CD14-positive monocyte (primary cell): ENCODE data around the gene PDLIM5. TPM values are rescaled to one million over a fixed set of nuclear protein-coding genes. Genes with fewer than 3 reads are reported as not detected.

Experiments used
- DNase-seq, 3 donors: peaks; one replicate each; pipeline ENCODE4 v3.0.0-alpha.2; 2011 to 2022
- H2AFZ ChIP-seq: 2 replicates; pipeline ENCODE4 v1.6.0; 2012; ENCODE audit warnings: mild to moderate bottlenecking, low read depth, low read length, inconsistent platforms; ENCODE audit not compliant: insufficient read depth, poor library complexity, severe bottlenecking
- H3K27ac ChIP-seq, 2 donors: 1 replicate in 1 of 2; 2 replicates in 1 of 2; pipeline ENCODE4 v1.5.1; 2012 to 2013; ENCODE audit warnings: low read length in 2 of 2, control low read depth in 1 of 2, inconsistent platforms in 1 of 2, low read depth in 1 of 2, mild to moderate bottlenecking in 1 of 2
- H3K27me3 ChIP-seq, 2 donors: one replicate each; pipeline versions ENCODE4 v1.6.0 to v1.6.1; 2011 to 2013; ENCODE audit warnings: low read length in 2 of 2; ENCODE audit not compliant: control insufficient read depth in 2 of 2, insufficient read depth in 2 of 2
- H3K36me3 ChIP-seq, 2 donors: replicated peaks in 1 of 2; 1 replicate in 1 of 2; 2 replicates in 1 of 2; pipeline versions ENCODE4 v1.5.1 to v1.6.1; 2012 to 2013; ENCODE audit warnings: low read length in 2 of 2, control low read depth in 1 of 2, inconsistent platforms in 1 of 2, mild to moderate bottlenecking in 1 of 2; ENCODE audit not compliant: insufficient read depth in 2 of 2, control insufficient read depth in 1 of 2
- H3K4me1 ChIP-seq, 2 donors: 1 replicate in 1 of 2; 2 replicates in 1 of 2; pipeline versions ENCODE4 v1.5.1 to v1.6.1; 2012 to 2013; ENCODE audit warnings: low read length in 2 of 2, control low read depth in 1 of 2, inconsistent platforms in 1 of 2, mild to moderate bottlenecking in 1 of 2, moderate library complexity in 1 of 2; ENCODE audit not compliant: insufficient read depth in 2 of 2, control insufficient read depth in 1 of 2
- H3K4me2 ChIP-seq: replicated peaks from 2 replicates; pipeline ENCODE3; 2012; ENCODE audit warnings: low read length, moderate library complexity, mild to moderate bottlenecking; ENCODE audit not compliant: poor library complexity, severe bottlenecking; ENCODE audit errors: extremely low read depth
- H3K4me3 ChIP-seq, 3 experiments: fragments of 200-600 bp in 1 of 3; sonication (generic) in 1 of 3; replicated peaks in 1 of 3; 1 replicate in 2 of 3; 2 replicates in 1 of 3; pipeline ENCODE4 v1.5.1; 2011 to 2013; ENCODE audit warnings: low read length in 3 of 3, mild to moderate bottlenecking in 3 of 3, control low read depth in 2 of 3, low read depth in 2 of 3, inconsistent platforms in 1 of 3, moderate library complexity in 1 of 3
- H3K79me2 ChIP-seq: 2 replicates; pipeline ENCODE4 v1.6.0; 2012; ENCODE audit warnings: mild to moderate bottlenecking, control low read depth, inconsistent platforms, low read length, moderate library complexity; ENCODE audit not compliant: insufficient read depth
- H3K9ac ChIP-seq: 2 replicates; pipeline ENCODE4 v1.6.0; 2017; ENCODE audit warnings: low read length, mild to moderate bottlenecking; ENCODE audit not compliant: insufficient read depth, poor library complexity, severe bottlenecking
- H3K9me3 ChIP-seq, 2 donors: replicated peaks in 1 of 2; 1 replicate in 1 of 2; 2 replicates in 1 of 2; pipeline versions ENCODE4 v1.5.1 to v1.6.1; 2012 to 2013; ENCODE audit warnings: low read length in 2 of 2, control low read depth in 1 of 2; ENCODE audit not compliant: control insufficient read depth in 1 of 2, insufficient read depth in 1 of 2
- H4K20me1 ChIP-seq: 2 replicates; pipeline ENCODE4 v1.6.0; 2012; ENCODE audit warnings: mild to moderate bottlenecking, low read length, control low read depth, moderate library complexity; ENCODE audit not compliant: insufficient read depth
- H3K27ac Mint-ChIP-seq, 7 donors: one replicate each; pipeline ENCODE4 v1.8.0; 2020; ENCODE audit warnings: mild to moderate bottlenecking in 7 of 7, mixed read lengths in 7 of 7, moderate library complexity in 6 of 7, inconsistent platforms in 2 of 7
- H3K27me3 Mint-ChIP-seq, 3 donors: one replicate each; pipeline ENCODE4 v1.8.0; 2021 to 2022; ENCODE audit warnings: low read depth in 3 of 3, mild to moderate bottlenecking in 3 of 3, mixed read lengths in 3 of 3, moderate library complexity in 3 of 3, inconsistent platforms in 1 of 3
- H3K36me3 Mint-ChIP-seq, 2 donors: one replicate each; pipeline ENCODE4 v1.8.0; 2020; ENCODE audit warnings: mixed read lengths in 2 of 2, inconsistent platforms in 1 of 2, mild to moderate bottlenecking in 1 of 2
- H3K4me1 Mint-ChIP-seq: one replicate; pipeline ENCODE4 v1.8.0; 2020; ENCODE audit warnings: mild to moderate bottlenecking, mixed read lengths
- H3K4me3 Mint-ChIP-seq, 2 donors: one replicate each; pipeline ENCODE4 v1.8.0; 2020; ENCODE audit warnings: mild to moderate bottlenecking in 2 of 2, mixed read lengths in 2 of 2, moderate library complexity in 1 of 2
- H3K9me3 Mint-ChIP-seq, 7 donors: one replicate each; pipeline ENCODE4 v1.8.0; 2020 to 2022; ENCODE audit warnings: mixed read lengths in 7 of 7, mild to moderate bottlenecking in 6 of 7, moderate library complexity in 6 of 7, inconsistent platforms in 2 of 7
- WGBS: methylation state at CpG from one replicate; pipeline ENCODE4 v1.1.5; 2013; ENCODE audit warnings: missing lambda C conversion rate; ENCODE audit not compliant: insufficient coverage; 5-methylcytosine and 5-hydroxymethylcytosine counted together
- intact Hi-C, 2 donors: fragments of 100-400 bp; cut with micrococcal nuclease; formaldehyde crosslinking; loops; one replicate each; pipeline versions ENCODE4 v1.15.0 to v1.15.1; 2023
- polyA plus RNA-seq, 3 donors: library from polyadenylated mRNA; depleted of rRNA in 1 of 3; unstranded in 2 of 3; stranded (reverse) in 1 of 3; fragments of 300-500 nt in 2 of 3; fragments of >200 nt in 1 of 3; fragmentation: Illumina TruSeq in 2 of 3; gene quantifications; 1 replicate in 2 of 3; 2 replicates in 1 of 3; pipeline ENCODE4 v1.2.3, GENCODE V29; 2012 to 2021
- TF ChIP-seq, protein P1 (sequence below): fragments of 200-600 bp; IDR thresholded peaks from one replicate; pipeline ENCODE4 v1.8.0; 2022; ENCODE audit warnings: antibody characterized with exemption, mild to moderate bottlenecking

The PDLIM5 gene
- polyA plus RNA-seq, 3 donors = 75.3 to 105 (median 80.9) TPM

GRCh38 chr4:94516999-94517398, 65.3 kb downstream of the PDLIM5 start:
- H3K4me1 ChIP-seq = peaks cover 28 to 35% of the 10 kb centered on the region in 2 donors
- H3K4me3 ChIP-seq = no peak overlapping the region
- no peaks in the 10 kb centered on the region for H3K9me3 ChIP-seq
- no peak overlapping the region for H2AFZ ChIP-seq
- H3K4me3 Mint-ChIP-seq = no peak overlapping the region
- peaks cover 33% of the 10 kb centered on the region for H3K4me1 Mint-ChIP-seq
- no peaks in the 10 kb centered on the region for H3K79me2 ChIP-seq
- 100% methylated on average over 1 of the region's 5 CpGs for WGBS
- no peak overlapping the region for H3K9ac ChIP-seq
- peaks cover 76% of the 10 kb centered on the region for H4K20me1 ChIP-seq
- H3K27ac ChIP-seq = no peak overlapping the region
- H3K4me2 ChIP-seq = no peak overlapping the region
- no peaks in the 10 kb centered on the region for H3K27me3 ChIP-seq
- H3K27ac Mint-ChIP-seq = no peak overlapping the region
- peaks cover 4% of the 10 kb centered on the region in 2 donors for H3K36me3 Mint-ChIP-seq
- intact Hi-C loops = no loop called here
- H3K27me3 Mint-ChIP-seq = no peaks in the 10 kb centered on the region
- no peak for DNase-seq
- H3K36me3 ChIP-seq = no peaks in the 10 kb centered on the region
- TF ChIP-seq, protein P1, sequence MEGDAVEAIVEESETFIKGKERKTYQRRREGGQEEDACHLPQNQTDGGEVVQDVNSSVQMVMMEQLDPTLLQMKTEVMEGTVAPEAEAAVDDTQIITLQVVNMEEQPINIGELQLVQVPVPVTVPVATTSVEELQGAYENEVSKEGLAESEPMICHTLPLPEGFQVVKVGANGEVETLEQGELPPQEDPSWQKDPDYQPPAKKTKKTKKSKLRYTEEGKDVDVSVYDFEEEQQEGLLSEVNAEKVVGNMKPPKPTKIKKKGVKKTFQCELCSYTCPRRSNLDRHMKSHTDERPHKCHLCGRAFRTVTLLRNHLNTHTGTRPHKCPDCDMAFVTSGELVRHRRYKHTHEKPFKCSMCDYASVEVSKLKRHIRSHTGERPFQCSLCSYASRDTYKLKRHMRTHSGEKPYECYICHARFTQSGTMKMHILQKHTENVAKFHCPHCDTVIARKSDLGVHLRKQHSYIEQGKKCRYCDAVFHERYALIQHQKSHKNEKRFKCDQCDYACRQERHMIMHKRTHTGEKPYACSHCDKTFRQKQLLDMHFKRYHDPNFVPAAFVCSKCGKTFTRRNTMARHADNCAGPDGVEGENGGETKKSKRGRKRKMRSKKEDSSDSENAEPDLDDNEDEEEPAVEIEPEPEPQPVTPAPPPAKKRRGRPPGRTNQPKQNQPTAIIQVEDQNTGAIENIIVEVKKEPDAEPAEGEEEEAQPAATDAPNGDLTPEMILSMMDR = no peak
- H3K9me3 Mint-ChIP-seq = peaks cover 0 to 2% (median 0%) of the 10 kb centered on the region in 7 donors

DNA sequence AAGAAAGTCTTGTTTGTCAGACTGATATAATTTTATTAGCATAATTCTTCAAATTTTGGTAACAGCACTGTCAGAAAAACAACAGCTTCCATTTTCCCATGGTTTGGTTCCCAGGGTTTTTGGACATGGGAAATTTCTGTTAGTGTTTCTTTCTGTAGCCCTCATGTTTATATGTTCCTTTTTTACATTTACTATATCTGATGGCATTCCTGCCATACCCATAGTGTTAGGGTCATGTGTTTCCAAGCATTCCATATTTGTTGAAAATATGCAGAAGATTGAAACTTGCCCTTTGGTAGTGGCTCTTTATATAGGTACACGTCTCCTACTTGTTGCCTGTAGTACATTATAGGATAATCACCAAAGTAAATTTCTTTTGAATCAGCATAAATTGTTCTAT, 65.8 kb downstream of the PDLIM5 start:
- WGBS = no CpG with 5 or more reads among the region's 1 CpG
- no peak for DNase-seq
- Histone ChIP-seq H2AFZ (no peak overlapping the region), H3K9ac (no peak overlapping the region), H3K4me1 (peaks cover 30 to 37% of the 10 kb centered on the region in 2 donors), H3K36me3 (no peaks in the 10 kb centered on the region), H3K9me3 (no peaks in the 10 kb centered on the region), H3K79me2 (no peaks in the 10 kb centered on the region), H3K27ac (no peak overlapping the region), H3K27me3 (no peaks in the 10 kb centered on the region), H4K20me1 (peaks cover 78% of the 10 kb centered on the region), H3K4me3 (no peak overlapping the region), H3K4me2 (no peak overlapping the region)
- no peak overlapping the region for H3K4me3 Mint-ChIP-seq
- peaks cover 4% of the 10 kb centered on the region in 2 donors for H3K36me3 Mint-ChIP-seq
- no peaks in the 10 kb centered on the region for H3K27me3 Mint-ChIP-seq
- H3K27ac Mint-ChIP-seq = no peak overlapping the region
- TF ChIP-seq, protein P1 = no peak
- H3K4me1 Mint-ChIP-seq = peaks cover 35% of the 10 kb centered on the region
- H3K9me3 Mint-ChIP-seq = peaks cover 0 to 2% (median 0%) of the 10 kb centered on the region in 7 donors
- intact Hi-C loops = no loop called here
